Neural crest cell (in vitro differentiated cells): ENCODE results near the gene PDZRN3. TPM values are rescaled to one million over a fixed set of nuclear protein-coding genes. Genes with fewer than 3 reads are reported as not detected.

Experiments
- DNase-seq: peaks from one replicate; pipeline ENCODE4 v3.0.0; 2021; ENCODE audit warnings: low read depth, mixed read lengths, low spot score
- H3K27ac Mint-ChIP-seq: one replicate; pipeline ENCODE4 v1.8.0; 2021; ENCODE audit warnings: mild to moderate bottlenecking, mixed read lengths; ENCODE audit not compliant: unreplicated experiment
- H3K27me3 Mint-ChIP-seq: 2 replicates; pipeline ENCODE4 v1.8.0; 2021; ENCODE audit warnings: low read depth, mild to moderate bottlenecking, mixed read lengths
- H3K36me3 Mint-ChIP-seq: 2 replicates; pipeline ENCODE4 v1.8.0; 2021; ENCODE audit warnings: low read depth, mild to moderate bottlenecking, mixed read lengths
- H3K4me1 Mint-ChIP-seq: 2 replicates; pipeline ENCODE4 v1.8.0; 2021; ENCODE audit warnings: mixed read lengths
- H3K4me3 Mint-ChIP-seq: one replicate; pipeline ENCODE4 v1.8.0; 2021; ENCODE audit warnings: mild to moderate bottlenecking, mixed read lengths
- H3K9me3 Mint-ChIP-seq: 2 replicates; pipeline ENCODE4 v1.8.0; 2021; ENCODE audit warnings: mixed read lengths
- CTCF ChIP-seq: fragments of 200-600 bp; sonication (generic); conservative IDR thresholded peaks from 2 replicates; pipeline ENCODE4 v1.5.0; 2021; ENCODE audit warnings: antibody characterized with exemption, mild to moderate bottlenecking
- total RNA-seq: library from RNA; stranded (reverse); gene quantifications from 2 replicates; pipeline ENCODE4 v1.2.1, GENCODE V29; 2021

Gene PDZRN3
- total RNA-seq, 1 donor from 2014 or later: 12.2 TPM

- Mint-ChIP-seq H3K27ac (no peak overlapping the region), H3K4me3 (peak overlapping the region; percentile 91), H3K36me3 (no peaks in the 10 kb centered on the region), H3K4me1 (peaks cover 52% of the 10 kb centered on the region), H3K27me3 (no peaks in the 10 kb centered on the region), H3K9me3 (no peaks in the 10 kb centered on the region)
- peak; percentile 51 for DNase-seq
- TF ChIP-seq CTCF: peak; percentile 37
Measured at GRCh38 chr3:73624017-73624820, 522 bp downstream of the PDZRN3 start.

GRCh38 chr3:73623346-73623745 is 1.4 kb downstream of the PDZRN3 start:
- Mint-ChIP-seq H3K27me3 (no peaks in the 10 kb centered on the region), H3K4me1 (peaks cover 53% of the 10 kb centered on the region), H3K27ac (no peak overlapping the region), H3K36me3 (no peaks in the 10 kb centered on the region), H3K4me3 (peak overlapping the region; percentile 91), H3K9me3 (no peaks in the 10 kb centered on the region)
- no peak for DNase-seq
- no peak for TF ChIP-seq CTCF

GRCh38 chr3:73622091-73622805 is 2.5 kb downstream of the PDZRN3 start:
- H3K4me1 Mint-ChIP-seq: peaks cover 53% of the 10 kb centered on the region

GRCh38 chr3:73621388-73621787 is 3.4 kb downstream of the PDZRN3 start:
- Mint-ChIP-seq H3K4me3 (peak overlapping the region; percentile 69), H3K27me3 (no peaks in the 10 kb centered on the region), H3K9me3 (no peaks in the 10 kb centered on the region), H3K36me3 (no peaks in the 10 kb centered on the region), H3K4me1 (peaks cover 47% of the 10 kb centered on the region), H3K27ac (no peak overlapping the region)
- no peak for DNase-seq
- no peak for TF ChIP-seq CTCF

More at GRCh38 chr3:73622091-73622805, 2.5 kb downstream of the PDZRN3 start:
- Mint-ChIP-seq H3K27ac (no peak overlapping the region), H3K27me3 (no peaks in the 10 kb centered on the region), H3K36me3 (no peaks in the 10 kb centered on the region), H3K9me3 (no peaks in the 10 kb centered on the region), H3K4me3 (peak overlapping the region; percentile 91)
- no peak for TF ChIP-seq CTCF
- DNase-seq: peak; percentile 24

DNA sequence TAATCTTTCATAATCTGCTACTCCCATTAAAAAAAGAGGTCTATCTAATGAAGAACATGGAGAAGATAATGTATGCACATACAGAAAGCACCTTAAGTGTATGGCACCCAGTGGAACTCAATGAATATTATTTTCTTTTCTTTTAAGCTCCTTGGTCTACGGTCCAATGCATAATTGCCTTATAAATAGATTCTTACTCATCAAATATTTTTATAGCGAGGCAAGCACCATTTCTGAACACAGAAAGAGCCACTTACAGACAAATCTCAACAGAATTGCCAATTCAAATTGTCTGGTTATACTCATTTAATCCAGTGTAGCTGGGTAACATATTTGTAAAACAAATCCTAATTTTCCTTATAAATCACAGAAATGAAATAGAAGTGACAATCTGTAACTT is 6.3 kb downstream of the PDZRN3 start:
- H3K4me3 Mint-ChIP-seq: no peak overlapping the region
- peaks cover 36% of the 10 kb centered on the region for H3K4me1 Mint-ChIP-seq
- H3K27me3 Mint-ChIP-seq: no peaks in the 10 kb centered on the region
- no peak for TF ChIP-seq CTCF
- no peak for DNase-seq
- no peaks in the 10 kb centered on the region for H3K9me3 Mint-ChIP-seq
- no peak overlapping the region for H3K27ac Mint-ChIP-seq
- H3K36me3 Mint-ChIP-seq: no peaks in the 10 kb centered on the region
